GM12892 (cell line): ENCODE measurements around the gene CDKAL1.

Source experiments
- POLR2AphosphoS5 ChIP-seq: IDR thresholded peaks from 2 replicates; pipeline ENCODE4 v1.6.1; 2011; ENCODE audit warnings: low read depth, low read length, control low read depth
- TAF1 ChIP-seq: IDR thresholded peaks from 2 replicates; pipeline ENCODE4 v1.6.1; 2011; ENCODE audit warnings: low read depth, mild to moderate bottlenecking, control low read depth, low read length, borderline replicate concordance

- no peak for TF ChIP-seq TAF1
- TF ChIP-seq POLR2AphosphoS5, result no peak
These were observed 371.1 kb downstream of the CDKAL1 start for GRCh38 chr6:20905377-20905776.
